Astrocyte of the cerebellum (primary cell): ENCODE measurements around the gene FAM228B.
"Not testable (repeated sequence)": the region's sequence is repeated elsewhere in the genome, so short reads cannot be mapped to it uniquely, and the experiment has no call there.

Source experiments
- DNase-seq: peaks from one replicate; pipeline ENCODE4 v3.0.0-alpha.2; 2011; ENCODE audit warnings: low read depth
- H3K4me3 ChIP-seq: 2 replicates; pipeline ENCODE4 v1.5.1; 2011; ENCODE audit warnings: mild to moderate bottlenecking, low read depth, low read length, moderate library complexity
- CTCF ChIP-seq: IDR thresholded peaks from 2 replicates; pipeline ENCODE4 v1.5.1; 2012; ENCODE audit warnings: low read length, low read depth, moderate library complexity, mild to moderate bottlenecking; ENCODE audit errors: missing control alignments
- in situ Hi-C: cut with HindIII; loops from 2 replicates; pipeline ENCODE4 v1.10.0; 2017; ENCODE audit warnings: low sequenced_read_pairs

FAM228B gene

GRCh38 chr2:24085200-24085489 is 38.1 kb upstream of the FAM228B start:
- in situ Hi-C loops: no loop called here
- DNase-seq: no peak
- H3K4me3 ChIP-seq: peak overlapping the region; percentile 71
- no peak for TF ChIP-seq CTCF

DNA sequence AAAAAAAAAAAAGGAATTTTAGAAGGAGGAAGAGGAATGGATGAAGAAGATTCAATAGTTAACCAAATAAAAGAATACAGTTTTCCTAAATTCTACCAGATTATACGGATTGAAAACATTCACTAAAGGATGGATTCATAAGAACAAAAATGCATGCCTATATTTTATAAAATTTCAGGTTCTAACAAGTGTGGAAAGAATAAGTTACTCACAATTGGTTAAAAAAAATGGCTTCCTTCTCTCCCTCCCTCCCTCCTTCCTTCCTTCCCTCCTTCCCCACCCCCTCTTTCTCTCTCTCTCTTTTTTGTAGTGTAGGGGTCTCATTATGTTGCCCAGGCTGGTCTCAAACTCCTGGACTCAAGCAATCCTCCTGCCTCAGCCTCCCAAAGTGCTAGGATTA is 37.0 kb upstream of the FAM228B start:
- no peak for DNase-seq
- in situ Hi-C loops: no loop called here
- no peak for TF ChIP-seq CTCF
- H3K4me3 ChIP-seq: no peak overlapping the region

DNA sequence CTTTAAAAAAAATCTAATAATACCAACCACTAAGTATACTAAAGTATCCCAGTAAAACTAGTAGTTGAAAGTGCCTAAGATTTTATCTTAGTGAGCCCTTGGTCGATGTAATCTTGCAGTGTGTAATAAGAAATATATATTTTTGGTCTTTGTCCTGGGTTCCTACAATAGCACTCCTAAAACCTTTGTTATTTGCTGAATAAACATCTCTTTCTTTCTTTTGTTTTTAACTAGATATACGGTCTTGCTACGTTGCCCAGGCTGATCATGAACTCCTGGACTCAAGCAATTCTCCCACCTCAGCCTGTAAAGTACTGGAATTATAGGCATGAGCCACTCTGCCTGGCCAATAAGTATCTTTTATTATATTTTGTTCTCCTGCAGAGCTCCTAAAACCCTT is 36.2 kb upstream of the FAM228B start:
- H3K4me3 ChIP-seq: no peak overlapping the region
- in situ Hi-C loops: no loop called here
- no peak for TF ChIP-seq CTCF
- no peak for DNase-seq

DNA sequence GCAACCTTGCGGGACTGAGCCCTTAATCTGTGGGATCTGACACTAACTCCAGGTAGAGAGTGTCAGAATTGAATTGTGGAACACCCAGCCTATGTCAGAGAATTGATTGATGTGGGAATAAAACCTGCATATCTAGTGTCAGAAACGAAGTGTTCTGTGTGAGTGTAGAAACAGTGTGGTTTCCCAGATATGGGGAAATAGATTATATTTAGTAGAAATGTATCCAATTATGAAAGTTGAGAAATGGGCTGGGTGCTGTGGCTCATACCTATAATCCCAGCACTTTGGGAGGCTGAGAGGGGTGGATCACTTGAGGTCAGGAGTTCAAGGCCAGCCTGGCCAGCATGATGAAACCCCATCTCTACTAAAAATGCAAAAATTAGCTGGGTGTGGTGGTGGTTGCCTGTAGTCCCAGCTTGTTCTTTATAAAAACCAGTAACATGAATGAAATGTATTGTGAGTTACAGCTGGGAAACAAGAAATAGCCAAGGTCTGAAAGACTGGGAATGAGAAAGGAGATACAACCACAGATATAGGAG is 34.4 kb upstream of the FAM228B start:
- TF ChIP-seq CTCF: no peak
- no peak for DNase-seq
- H3K4me3 ChIP-seq: no peak overlapping the region
- in situ Hi-C loops: no loop called here

GRCh38 chr2:24093270-24093669 is 30.0 kb upstream of the FAM228B start:
- not testable (repeated sequence) for DNase-seq

GRCh38 chr2:24095171-24095677 is 28.0 kb upstream of the FAM228B start:
- DNase-seq, H3K4me3 ChIP-seq, in situ Hi-C loops: not testable (repeated sequence)

More at GRCh38 chr2:24093270-24093669, 30.0 kb upstream of the FAM228B start:
- H3K4me3 ChIP-seq, in situ Hi-C loops: not testable (repeated sequence)

DNA sequence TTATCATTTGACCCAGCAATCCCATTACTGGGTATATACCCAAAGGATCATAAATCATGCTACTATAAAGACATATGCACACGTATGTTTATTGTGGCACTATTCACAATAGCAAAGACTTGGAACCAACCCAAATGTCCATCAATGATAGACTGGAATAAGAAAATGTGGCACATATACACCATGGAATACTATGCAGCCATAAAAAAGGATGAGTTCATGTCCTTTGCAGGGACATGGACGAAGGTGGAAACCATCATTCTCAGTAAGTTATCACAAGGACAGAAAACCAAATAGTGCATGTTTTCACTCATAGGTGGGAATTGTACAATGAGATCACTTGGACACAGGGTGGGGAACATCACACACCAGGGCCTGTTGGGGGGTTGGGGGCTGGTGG is 22.5 kb upstream of the FAM228B start:
- in situ Hi-C loops: not testable (repeated sequence)

GRCh38 chr2:24101992-24102391 is 21.3 kb upstream of the FAM228B start:
- in situ Hi-C loops: no loop called here
- no peak for TF ChIP-seq CTCF
- H3K4me3 ChIP-seq: no peak overlapping the region
- DNase-seq: no peak

More for the DNA sequence above, 22.5 kb upstream of the FAM228B start:
- H3K4me3 ChIP-seq, DNase-seq: not testable (repeated sequence)
